ENCODE data around the gene AP3B1. TPM values are rescaled to one million over a fixed set of nuclear protein-coding genes. Genes with fewer than 3 reads are reported as not detected.

The AP3B1 gene
- total RNA-seq, 1 donor from 2014 or later: 49.6 TPM

DNA sequence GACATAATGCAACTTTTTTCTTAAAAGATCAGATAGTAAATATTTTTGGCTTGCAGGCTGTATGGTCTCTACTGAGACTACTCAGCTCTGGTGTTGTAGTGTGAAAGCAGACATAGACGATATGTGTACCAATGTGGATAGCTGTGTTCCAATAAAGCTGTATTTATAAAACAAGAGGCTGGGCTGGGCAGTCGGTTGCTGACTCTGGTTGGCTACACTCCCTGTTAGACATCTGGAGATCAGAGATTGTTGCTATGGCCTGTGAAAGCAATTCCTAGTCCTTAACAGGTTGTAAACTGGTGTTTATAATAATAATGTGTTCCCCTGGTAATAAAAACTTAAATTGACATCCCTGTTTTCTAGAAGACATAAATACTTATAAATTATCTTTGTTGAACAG is 41.5 kb upstream of the AP3B1 start:
- no peak overlapping the region for H3K4me3 ChIP-seq
- DNase-seq (ENCODE audit: extremely low spot score in 2 of 2): no peak
- peaks cover 4% of the 10 kb centered on the region for H3K9me3 ChIP-seq
- no peak for TF ChIP-seq POLR2A (IDR thresholded peaks at IDR 0.05)
- no peaks in the 10 kb centered on the region for H3K27me3 ChIP-seq
- no peak overlapping the region for H3K27ac ChIP-seq
- no peaks in the 10 kb centered on the region for H3K4me1 ChIP-seq
- no peaks in the 10 kb centered on the region for H3K36me3 ChIP-seq
- intact Hi-C loops (cut with DNase I): no loop called here

- intact Hi-C loops (cut with DNase I): no loop called here
- no peaks in the 10 kb centered on the region for H3K27me3 ChIP-seq
- TF ChIP-seq POLR2A (IDR thresholded peaks at IDR 0.05): no peak
- H3K4me1 ChIP-seq: no peaks in the 10 kb centered on the region
- peaks cover 4% of the 10 kb centered on the region for H3K9me3 ChIP-seq
- H3K4me3 ChIP-seq: no peak overlapping the region
- DNase-seq (ENCODE audit: extremely low spot score in 2 of 2): no peak
- no peak overlapping the region for H3K27ac ChIP-seq
- no peaks in the 10 kb centered on the region for H3K36me3 ChIP-seq
Measured at GRCh38 chr5:78334811-78335210, 40.3 kb upstream of the AP3B1 start.

GRCh38 chr5:78331523-78332080 is 37.1 kb upstream of the AP3B1 start:
- Histone ChIP-seq H3K9me3 (no peaks in the 10 kb centered on the region), H3K27me3 (no peaks in the 10 kb centered on the region), H3K36me3 (no peaks in the 10 kb centered on the region), H3K4me3 (no peak overlapping the region), H3K4me1 (no peaks in the 10 kb centered on the region), H3K27ac (no peak overlapping the region)
- no peak for DNase-seq (ENCODE audit: extremely low spot score in 2 of 2)
- TF ChIP-seq POLR2A (IDR thresholded peaks at IDR 0.05) (no peak), POLR2AphosphoS5 (IDR thresholded peaks at IDR 0.05; ENCODE audit: insufficient read depth in 1 of 2, low read depth in 1 of 2) (no peak)
- TF ChIP-seq, protein P1, sequence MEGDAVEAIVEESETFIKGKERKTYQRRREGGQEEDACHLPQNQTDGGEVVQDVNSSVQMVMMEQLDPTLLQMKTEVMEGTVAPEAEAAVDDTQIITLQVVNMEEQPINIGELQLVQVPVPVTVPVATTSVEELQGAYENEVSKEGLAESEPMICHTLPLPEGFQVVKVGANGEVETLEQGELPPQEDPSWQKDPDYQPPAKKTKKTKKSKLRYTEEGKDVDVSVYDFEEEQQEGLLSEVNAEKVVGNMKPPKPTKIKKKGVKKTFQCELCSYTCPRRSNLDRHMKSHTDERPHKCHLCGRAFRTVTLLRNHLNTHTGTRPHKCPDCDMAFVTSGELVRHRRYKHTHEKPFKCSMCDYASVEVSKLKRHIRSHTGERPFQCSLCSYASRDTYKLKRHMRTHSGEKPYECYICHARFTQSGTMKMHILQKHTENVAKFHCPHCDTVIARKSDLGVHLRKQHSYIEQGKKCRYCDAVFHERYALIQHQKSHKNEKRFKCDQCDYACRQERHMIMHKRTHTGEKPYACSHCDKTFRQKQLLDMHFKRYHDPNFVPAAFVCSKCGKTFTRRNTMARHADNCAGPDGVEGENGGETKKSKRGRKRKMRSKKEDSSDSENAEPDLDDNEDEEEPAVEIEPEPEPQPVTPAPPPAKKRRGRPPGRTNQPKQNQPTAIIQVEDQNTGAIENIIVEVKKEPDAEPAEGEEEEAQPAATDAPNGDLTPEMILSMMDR (IDR thresholded peaks at IDR 0.05): no peak
- intact Hi-C loops (cut with DNase I): no loop called here

- H3K4me1 ChIP-seq: no peaks in the 10 kb centered on the region
- H3K27ac ChIP-seq: no peak overlapping the region
- intact Hi-C loops (cut with DNase I): no loop called here
- TF ChIP-seq POLR2A (IDR thresholded peaks at IDR 0.05): no peak
- TF ChIP-seq, protein P1 (IDR thresholded peaks at IDR 0.05): no peak
- no peak for TF ChIP-seq POLR2AphosphoS5 (IDR thresholded peaks at IDR 0.05; ENCODE audit: insufficient read depth in 1 of 2, low read depth in 1 of 2)
- no peaks in the 10 kb centered on the region for H3K27me3 ChIP-seq
- H3K36me3 ChIP-seq: no peaks in the 10 kb centered on the region
- no peak for DNase-seq (ENCODE audit: extremely low spot score in 2 of 2)
- H3K9me3 ChIP-seq: no peaks in the 10 kb centered on the region
- H3K4me3 ChIP-seq: no peak overlapping the region
Measured at GRCh38 chr5:78328585-78329173, 34.2 kb upstream of the AP3B1 start.

DNA sequence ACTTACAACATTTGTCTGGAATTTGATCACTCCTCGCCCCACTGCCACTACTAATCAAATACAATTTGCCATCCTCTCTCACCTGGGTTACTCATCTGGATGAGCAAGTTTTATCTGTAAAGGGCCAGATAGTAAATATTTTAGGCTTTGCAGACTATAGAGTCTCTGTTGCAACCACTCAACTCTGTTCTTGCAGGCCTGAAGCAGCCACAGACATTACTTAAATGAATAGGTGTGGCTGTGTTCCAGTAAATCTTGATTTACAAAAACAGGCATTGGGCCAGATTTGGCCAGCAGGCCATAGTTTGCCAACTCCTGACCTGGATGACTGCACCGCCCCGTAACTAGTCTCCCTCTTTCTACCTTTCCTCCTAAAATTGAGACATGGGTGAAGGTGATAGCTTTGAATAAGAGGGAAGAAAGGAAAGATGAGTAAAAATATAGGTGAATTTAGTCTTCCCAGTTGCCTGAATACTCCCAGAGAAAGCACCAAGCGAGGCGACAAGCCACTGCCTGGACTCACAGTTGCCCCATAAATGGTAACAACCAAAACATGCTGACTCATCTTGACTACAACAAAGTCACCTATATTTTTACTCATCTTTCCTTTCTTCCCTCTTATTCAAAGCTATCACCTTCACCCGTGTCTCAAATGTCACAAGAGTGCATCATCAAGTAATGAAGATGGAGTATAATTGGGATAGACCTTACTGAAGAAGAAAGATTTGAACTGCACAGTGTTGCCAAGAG is 33.4 kb upstream of the AP3B1 start:
- Histone ChIP-seq H3K27ac (no peak overlapping the region), H3K9me3 (no peaks in the 10 kb centered on the region), H3K4me1 (no peaks in the 10 kb centered on the region), H3K36me3 (no peaks in the 10 kb centered on the region), H3K27me3 (no peaks in the 10 kb centered on the region), H3K4me3 (no peak overlapping the region)
- DNase-seq (ENCODE audit: extremely low spot score in 2 of 2): no peak
- TF ChIP-seq, protein P1 (IDR thresholded peaks at IDR 0.05): no peak
- no peak for TF ChIP-seq POLR2AphosphoS5 (IDR thresholded peaks at IDR 0.05; ENCODE audit: insufficient read depth in 1 of 2, low read depth in 1 of 2)
- TF ChIP-seq POLR2A (IDR thresholded peaks at IDR 0.05): no peak
- intact Hi-C loops (cut with DNase I): no loop called here

DNA sequence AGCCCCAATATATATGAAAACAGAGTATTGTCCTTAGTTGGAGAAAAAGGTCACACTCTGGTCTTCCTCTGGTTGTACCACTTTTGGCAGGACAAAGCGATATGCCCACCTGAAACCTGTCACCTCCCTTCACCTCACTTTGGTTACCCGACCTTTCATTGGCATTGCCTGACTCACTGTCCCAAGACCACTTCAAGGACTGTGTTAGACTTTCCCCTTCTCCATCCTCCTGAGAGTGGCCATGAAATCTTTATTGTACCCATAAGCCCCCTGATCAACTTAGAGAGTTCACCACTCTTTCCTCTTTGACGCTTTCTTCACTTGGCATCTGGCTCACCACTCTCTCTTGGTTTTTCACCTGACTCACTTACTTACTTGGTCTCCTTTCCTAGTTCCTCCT is 32.4 kb upstream of the AP3B1 start:
- H3K4me1 ChIP-seq: no peaks in the 10 kb centered on the region
- H3K27me3 ChIP-seq: no peaks in the 10 kb centered on the region
- H3K36me3 ChIP-seq: no peaks in the 10 kb centered on the region
- no peak overlapping the region for H3K4me3 ChIP-seq
- H3K9me3 ChIP-seq: no peaks in the 10 kb centered on the region
- H3K27ac ChIP-seq: no peak overlapping the region
- DNase-seq (ENCODE audit: extremely low spot score in 2 of 2): no peak
- TF ChIP-seq POLR2A (IDR thresholded peaks at IDR 0.05) (no peak), POLR2AphosphoS5 (IDR thresholded peaks at IDR 0.05; ENCODE audit: insufficient read depth in 1 of 2, low read depth in 1 of 2) (no peak)
- TF ChIP-seq, protein P1 (IDR thresholded peaks at IDR 0.05): no peak
- intact Hi-C loops (cut with DNase I): no loop called here
